ENCODE data around the gene PDE4A. TPM values are rescaled to one million over a fixed set of nuclear protein-coding genes. Genes with fewer than 3 reads are reported as not detected.
A peak's percentile ranks its signal among the peaks of the same experiment; 100 is the strongest.

PDE4A gene
- total and polyA plus RNA-seq, 10 of the 15 experiments (the other 5 are each of a cell fraction or from before 2014, with no cell fraction given) = 0.24 to 13.3 (median 4.9) TPM

GRCh38 chr19:10439588-10439987 lies 19.2 kb downstream of the PDE4A start:
- ATAC-seq = no peak
- H3K27ac ChIP-seq (ENCODE audit: control insufficient read depth, insufficient read depth) = no peak overlapping the region
- H4K20me1 ChIP-seq (ENCODE audit: control insufficient read depth, insufficient read depth) = no peaks in the 10 kb centered on the region
- no peak for FAIRE-seq
- TF ChIP-seq ATF2 (IDR thresholded peaks at IDR 0.05; ENCODE audit: low read length) = no peak
- H2AFZ ChIP-seq (ENCODE audit: control insufficient read depth, low read depth, low read length) = no peak overlapping the region
- ChIA-PET RAD21 (ENCODE audit: unreplicated experiment) (interaction anchor here (1.0 to 1.3 kb wide), 2 partner anchors 23 to 33 kb away, joined by 3 read pairs; no protein-coding TSS in a partner anchor), SMC1A (ENCODE audit: uncharacterized antibody, unreplicated experiment) (no interaction called here), CTCF (interaction anchor here (1.9 kb wide), 1 partner anchor 36 kb away, joined by 6 read pairs; the partner anchor contains the start of gene CDC37), POLR2A (interaction anchor here (1.0 kb wide), 1 partner anchor 11 kb away, joined by 3 read pairs; no protein-coding TSS in a partner anchor)
- in situ Hi-C loops (cut with MboI) = no loop called here
- no peak overlapping the region for H3K9ac ChIP-seq (ENCODE audit: control insufficient read depth, insufficient read depth, low read length)
- 50% methylated on average over 5 of the region's 5 CpGs for WGBS (ENCODE audit: insufficient coverage, insufficient replicate concordance, low lambda C conversion rate, missing lambda C conversion rate)
- H3K79me2 ChIP-seq (ENCODE audit: control insufficient read depth, insufficient read depth, low read length) = no peaks in the 10 kb centered on the region
- no peak overlapping the region for H3K4me2 ChIP-seq (ENCODE audit: control insufficient read depth, insufficient read depth)
- BruUV-seq (replicated peaks) = no TSS peak
- no peak overlapping the region for H3K4me3 ChIP-seq
- H3K9me3 ChIP-seq (replicated peaks; ENCODE audit: control insufficient read depth, insufficient read depth, low read length) = no peaks in the 10 kb centered on the region
- intact Hi-C loops (cut with micrococcal nuclease; ENCODE audit: unreplicated experiment) = no loop called here
- 0 out of 2 replicates have a peak, but pooled peaks cover 3% of the 10 kb centered on the region for H3K4me1 ChIP-seq (ENCODE audit: control insufficient read depth, insufficient read depth, low read length)
- H3K27me3 ChIP-seq (replicated peaks in 1 of 2; ENCODE audit: control insufficient read depth in 2 of 2, insufficient read depth in 2 of 2, low read length in 1 of 2) = no peaks in the 10 kb centered on the region
- H3K36me3 ChIP-seq (ENCODE audit: control insufficient read depth in 2 of 2, insufficient read depth in 2 of 2, low read length in 1 of 2) = no peaks in the 10 kb centered on the region; a peak in 1 of 4 replicates
- DNase-seq (ENCODE audit: low read depth, low spot score) = no peak

- H3K4me2 ChIP-seq (ENCODE audit: control insufficient read depth, insufficient read depth) = no peak overlapping the region
- no peak overlapping the region for H3K27ac ChIP-seq (ENCODE audit: control insufficient read depth, insufficient read depth)
- WGBS (ENCODE audit: insufficient coverage, insufficient replicate concordance, low lambda C conversion rate, missing lambda C conversion rate) = 93% methylated on average over 3 of the region's 3 CpGs
- no peaks in the 10 kb centered on the region for H3K4me1 ChIP-seq (ENCODE audit: control insufficient read depth, insufficient read depth, low read length)
- no peak overlapping the region for H2AFZ ChIP-seq (ENCODE audit: control insufficient read depth, low read depth, low read length)
- no peaks in the 10 kb centered on the region for H3K79me2 ChIP-seq (ENCODE audit: control insufficient read depth, insufficient read depth, low read length)
- no peak overlapping the region for H3K9ac ChIP-seq (ENCODE audit: control insufficient read depth, insufficient read depth, low read length)
- POLR2A ChIA-PET = no interaction called here
- FAIRE-seq (no peak), DNase-seq (ENCODE audit: low read depth, low spot score) (no peak), ATAC-seq (no peak)
- no peaks in the 10 kb centered on the region for H3K9me3 ChIP-seq (replicated peaks; ENCODE audit: control insufficient read depth, insufficient read depth, low read length)
- intact Hi-C loops (cut with micrococcal nuclease; ENCODE audit: unreplicated experiment) (no loop called here), in situ Hi-C loops (cut with MboI) (no loop called here)
- SMC1A ChIA-PET (ENCODE audit: uncharacterized antibody, unreplicated experiment) = no interaction called here
- BruUV-seq (replicated peaks) = no TSS peak
- no peak for TF ChIP-seq RFX5 (IDR thresholded peaks at IDR 0.05; ENCODE audit: low read depth, low read length)
- peak; percentile 39; the same call in 1 of the 2 replicates for TF ChIP-seq NFIC (IDR thresholded peaks at IDR 0.05; ENCODE audit: low read depth, low read length)
- no peak for TF ChIP-seq REST (IDR thresholded peaks at IDR 0.05; ENCODE audit: low read depth, low read length)
- TF ChIP-seq SIN3A (IDR thresholded peaks at IDR 0.05; ENCODE audit: low read depth, low read length) = no peak
- TF ChIP-seq EZH2 (IDR thresholded peaks at IDR 0.05; ENCODE audit: borderline replicate concordance, control insufficient read depth, low read depth, low read length) = no peak
- TF ChIP-seq KLF5 (IDR thresholded peaks at IDR 0.05; ENCODE audit: partially characterized antibody) = no peak
- H3K4me3 ChIP-seq = no peak overlapping the region
- H3K36me3 ChIP-seq (ENCODE audit: control insufficient read depth in 2 of 2, insufficient read depth in 2 of 2, low read length in 1 of 2) = peaks cover 0 to 1% of the 10 kb centered on the region in 2 experiments; a peak in 2 of 4 replicates
- no peaks in the 10 kb centered on the region for H3K27me3 ChIP-seq (replicated peaks in 1 of 2; ENCODE audit: control insufficient read depth in 2 of 2, insufficient read depth in 2 of 2, low read length in 1 of 2)
- RAD21 ChIA-PET (ENCODE audit: unreplicated experiment) = no interaction called here
- H4K20me1 ChIP-seq (ENCODE audit: control insufficient read depth, insufficient read depth) = no peaks in the 10 kb centered on the region
- CTCF ChIA-PET = no interaction called here
Observed at GRCh38 chr19:10442698-10443097, 22.4 kb downstream of the PDE4A start.

Data from GM12878 (cell line).